GM18951 (cell line): ENCODE data around the gene C22orf39.

Source experiments
- POLR2A ChIP-seq: IDR thresholded peaks from 4 replicates; pipeline ENCODE4 v1.6.1; 2011; ENCODE audit warnings: mild to moderate bottlenecking; ENCODE audit not compliant: insufficient read length, insufficient read depth; ENCODE audit errors: extremely low read depth
- in situ Hi-C: fragments of 300-500 bp; cut with MboI; formaldehyde crosslinking; loops from one replicate; pipeline ENCODE4 v1.12.0; 2022; ENCODE audit warnings: low sequenced_read_pairs, mixed read lengths, inconsistent platforms; ENCODE audit not compliant: unreplicated experiment

Gene C22orf39

GRCh38 chr22:19412478-19412877 lies 35.0 kb downstream of the C22orf39 start:
- in situ Hi-C loops = no loop called here
- no peak for TF ChIP-seq POLR2A

GRCh38 chr22:19411690-19412045 lies 35.8 kb downstream of the C22orf39 start:
- no peak for TF ChIP-seq POLR2A
- in situ Hi-C loops = no loop called here

GRCh38 chr22:19410941-19411689 lies 36.4 kb downstream of the C22orf39 start:
- no peak for TF ChIP-seq POLR2A
- in situ Hi-C loops = no loop called here

- in situ Hi-C loops = loop anchor here (10.0 kb wide), 1 partner anchor 173 kb away; no protein-coding TSS in a partner anchor
- TF ChIP-seq POLR2A = no peak
These were observed 39.6 kb downstream of the C22orf39 start for GRCh38 chr22:19407649-19408606.

GRCh38 chr22:19406846-19407245 lies 40.7 kb downstream of the C22orf39 start:
- in situ Hi-C loops = loop anchor here (10.0 kb wide), 1 partner anchor 172 kb away; no protein-coding TSS in a partner anchor
- no peak for TF ChIP-seq POLR2A

DNA sequence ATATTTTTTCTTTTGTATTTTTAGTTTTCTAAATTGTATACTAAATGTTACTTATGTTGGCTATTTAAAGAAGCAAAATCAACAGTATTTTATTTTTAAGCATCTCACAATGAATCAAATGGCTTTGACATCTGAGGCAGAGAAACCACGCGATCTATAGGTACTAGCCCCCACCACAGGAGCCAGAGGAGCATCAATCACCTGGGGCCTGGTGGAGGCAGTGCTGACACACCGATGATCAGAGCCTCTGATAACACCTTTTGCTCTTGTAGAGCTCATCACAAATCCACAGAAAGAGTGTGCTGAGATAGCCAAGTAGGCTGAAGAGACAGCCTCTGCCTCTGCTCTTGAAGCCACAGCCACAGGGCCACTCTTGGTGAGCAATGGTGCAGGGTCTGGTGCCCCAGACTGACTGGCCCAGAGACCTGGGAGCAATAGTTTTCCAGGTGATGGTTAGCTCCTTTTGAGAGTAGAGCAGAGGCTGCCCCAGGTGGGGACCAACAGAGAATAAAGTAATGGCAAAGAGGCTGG lies 41.2 kb downstream of the C22orf39 start:
- in situ Hi-C loops = loop anchor here (10.0 kb wide), 1 partner anchor 172 kb away; no protein-coding TSS in a partner anchor
- TF ChIP-seq POLR2A = no peak

GRCh38 chr22:19405652-19406051 lies 41.9 kb downstream of the C22orf39 start:
- in situ Hi-C loops = loop anchor here (10.0 kb wide), 1 partner anchor 171 kb away; no protein-coding TSS in a partner anchor
- no peak for TF ChIP-seq POLR2A

- TF ChIP-seq POLR2A = no peak
- in situ Hi-C loops = loop anchor here (10.0 kb wide), 1 partner anchor 170 kb away; no protein-coding TSS in a partner anchor
These were observed 42.4 kb downstream of the C22orf39 start for GRCh38 chr22:19405133-19405532.

DNA sequence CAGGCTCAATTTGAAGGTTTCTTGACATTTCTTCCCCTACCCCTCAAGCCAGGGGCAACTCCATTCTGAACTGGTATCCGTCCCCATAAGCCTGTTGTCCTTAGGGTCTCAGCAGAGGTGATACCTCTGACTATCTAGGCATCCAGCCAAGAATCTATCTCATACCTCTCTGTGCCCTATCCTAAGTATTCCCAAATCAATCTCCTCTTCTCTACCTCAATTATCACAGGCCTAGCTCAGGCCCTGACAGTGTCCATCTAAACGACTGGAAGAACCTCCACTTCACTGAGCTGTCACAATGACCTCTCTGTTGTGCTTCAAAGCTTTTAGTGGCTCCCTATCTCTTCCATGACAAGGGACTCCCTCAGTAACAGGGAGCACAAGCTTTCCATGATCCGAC lies 42.8 kb downstream of the C22orf39 start:
- TF ChIP-seq POLR2A = no peak
- in situ Hi-C loops = loop anchor here (10.0 kb wide), 1 partner anchor 170 kb away; no protein-coding TSS in a partner anchor

DNA sequence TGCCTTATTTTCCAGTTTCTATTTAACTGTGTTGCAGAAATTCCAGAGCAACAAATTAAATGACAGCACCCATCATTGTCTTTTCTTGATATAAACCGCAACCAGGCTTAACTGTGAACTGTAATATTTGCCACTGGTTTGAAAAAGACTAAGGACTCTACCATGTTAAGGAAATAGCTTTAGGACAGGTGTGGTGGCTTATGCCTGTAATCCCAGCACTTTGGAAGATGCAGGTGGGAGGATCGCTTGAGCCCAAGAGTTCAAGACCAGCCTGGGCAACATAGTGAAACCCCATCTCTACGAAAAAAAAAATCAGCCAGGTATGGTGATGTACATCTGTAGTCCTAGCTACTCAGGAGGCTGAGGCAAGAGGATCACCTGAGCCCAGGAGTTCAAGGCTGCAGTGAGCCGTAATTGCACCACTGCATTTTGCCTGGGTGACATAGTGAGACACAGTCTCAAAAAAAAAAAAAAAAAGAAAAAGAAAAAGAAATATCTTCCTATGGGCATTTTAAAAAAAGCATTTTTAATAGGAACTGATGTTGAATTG lies 44.8 kb downstream of the C22orf39 start:
- in situ Hi-C loops = loop anchor here (10.0 kb wide), 1 partner anchor 168 kb away; no protein-coding TSS in a partner anchor
- no peak for TF ChIP-seq POLR2A

DNA sequence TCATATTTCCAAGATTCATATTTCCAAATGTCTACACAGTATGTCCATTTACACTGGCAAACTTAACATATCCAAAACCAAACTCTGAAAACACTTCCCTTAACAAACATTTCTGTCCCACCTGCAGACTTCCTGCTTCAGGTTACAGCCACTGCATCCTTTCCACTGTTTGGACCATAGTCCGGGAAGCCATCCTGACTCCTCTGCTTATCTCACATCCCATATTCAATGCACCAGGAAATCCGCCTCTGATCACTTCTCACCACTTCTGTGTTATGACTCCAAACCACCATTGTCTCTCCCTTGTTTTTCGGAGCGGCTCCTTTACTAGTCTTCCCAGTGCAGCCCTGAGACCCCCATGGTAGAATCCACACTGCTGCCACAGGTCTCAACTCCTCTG lies 46.0 kb downstream of the C22orf39 start:
- TF ChIP-seq POLR2A = no peak
- in situ Hi-C loops = loop anchor here (10.0 kb wide), 1 partner anchor 167 kb away; no protein-coding TSS in a partner anchor

DNA sequence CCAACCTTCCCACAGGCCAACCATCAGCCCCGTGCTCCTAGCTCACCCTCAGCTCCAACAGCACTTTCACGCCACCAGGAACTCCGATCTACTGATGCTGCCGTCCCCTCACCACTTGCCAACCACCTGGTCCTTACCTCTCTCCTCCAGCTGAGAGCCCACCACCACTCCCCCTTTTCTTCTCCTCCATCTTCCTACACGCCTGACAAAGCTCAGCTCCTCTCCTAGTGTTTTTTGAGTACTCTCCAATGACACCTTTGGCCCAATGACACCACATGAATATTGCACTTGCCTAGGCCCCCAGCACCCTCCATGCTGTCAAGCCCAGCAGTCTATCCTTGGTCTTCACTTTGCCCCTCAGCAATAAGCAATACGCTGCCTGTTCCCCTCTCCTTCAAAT lies 46.6 kb downstream of the C22orf39 start:
- in situ Hi-C loops = loop anchor here (10.0 kb wide), 1 partner anchor 166 kb away; no protein-coding TSS in a partner anchor
- TF ChIP-seq POLR2A = no peak

GRCh38 chr22:19398652-19399051 lies 48.9 kb downstream of the C22orf39 start:
- TF ChIP-seq POLR2A = no peak
- in situ Hi-C loops = no loop called here

DNA sequence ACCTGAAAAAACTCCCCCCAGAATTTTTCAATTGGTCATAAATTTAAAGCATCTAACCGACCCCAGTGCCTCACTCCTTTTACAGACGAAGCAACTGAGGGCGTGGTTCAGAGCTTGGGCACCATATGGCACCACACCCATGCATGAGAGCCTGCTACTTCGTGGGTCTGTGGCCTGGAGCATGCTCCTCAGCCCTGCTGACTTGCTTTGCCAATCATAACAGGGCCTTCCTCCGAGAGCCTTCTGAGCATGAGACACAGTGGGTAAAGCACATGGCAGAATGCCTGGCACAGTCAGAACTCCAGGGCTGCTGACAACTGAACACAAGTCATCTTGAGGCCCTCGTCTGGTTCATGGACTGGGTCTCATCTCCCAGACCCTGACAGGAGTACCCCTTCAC lies 49.3 kb downstream of the C22orf39 start:
- TF ChIP-seq POLR2A = no peak
- in situ Hi-C loops = no loop called here
